H54 (cell line): Measurements from ENCODE around the gene OR6J1.

Source experiments
- DNase-seq: peaks from one replicate; pipeline ENCODE4 v3.0.0; 2011; ENCODE audit warnings: low spot score, mixed read lengths; ENCODE audit not compliant: insufficient read length
- FAIRE-seq: peaks from 3 replicates; lab custom pipeline; 2011; peaks lifted over from hg19 to GRCh38; lab: Jason Lieb, UNC
- POLR2A ChIP-seq: IDR thresholded peaks from 2 replicates; pipeline ENCODE4 v1.6.1; 2011; ENCODE audit warnings: low read depth, mild to moderate bottlenecking, low read length

OR6J1 gene

DNA sequence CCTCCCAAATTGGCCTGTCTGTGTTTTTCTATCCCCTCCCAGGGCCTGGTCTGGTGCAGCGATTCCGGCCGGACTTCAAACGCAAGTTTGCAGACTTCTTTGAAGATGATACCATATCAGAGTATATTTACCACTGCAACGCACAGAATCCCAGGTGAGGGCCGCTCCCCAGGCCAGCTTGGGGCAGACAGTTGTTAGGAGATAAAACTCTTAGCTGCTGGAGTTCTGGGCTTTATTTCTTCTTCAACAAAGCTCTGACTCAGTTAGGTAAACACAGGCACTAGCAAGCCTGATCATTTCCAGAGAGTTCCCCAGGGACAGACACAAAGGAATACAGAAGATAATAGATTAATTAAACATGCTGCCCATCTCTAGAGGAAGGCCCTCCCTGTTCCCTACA is 37.8 kb downstream of the OR6J1 start:
- TF ChIP-seq POLR2A, result no peak
- DNase-seq (no peak), FAIRE-seq (no peak)

GRCh38 chr14:22602862-22603261 is 41.3 kb downstream of the OR6J1 start:
- FAIRE-seq (no peak), DNase-seq (no peak)
- TF ChIP-seq POLR2A, result no peak

DNA sequence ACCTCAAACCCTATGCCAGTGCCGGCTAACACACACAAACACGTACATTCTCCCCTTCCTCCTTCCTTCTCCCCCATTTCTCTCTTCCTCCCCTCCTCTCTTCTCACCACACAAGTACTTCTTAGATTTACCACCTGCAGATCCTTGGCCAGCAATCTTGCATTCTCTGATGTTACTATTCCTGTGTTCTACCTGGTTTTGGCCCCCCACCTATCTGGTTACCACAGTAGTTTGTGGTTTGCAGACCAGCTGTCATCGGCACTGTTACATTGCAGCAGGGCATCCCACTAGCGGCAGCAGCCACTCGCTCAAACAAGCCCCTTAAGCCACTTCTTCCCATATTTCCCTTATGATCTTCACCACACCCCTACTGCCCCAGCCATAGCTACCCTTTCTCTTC is 42.2 kb downstream of the OR6J1 start:
- no peak for DNase-seq
- no peak for FAIRE-seq
- TF ChIP-seq POLR2A, result no peak

- TF ChIP-seq POLR2A, result no peak
- FAIRE-seq, result no peak
- no peak for DNase-seq
Observed at GRCh38 chr14:22601456-22601855, 42.7 kb downstream of the OR6J1 start.

GRCh38 chr14:22600027-22600426 is 44.1 kb downstream of the OR6J1 start:
- TF ChIP-seq POLR2A, result no peak
- FAIRE-seq, result no peak
- DNase-seq, result no peak

DNA sequence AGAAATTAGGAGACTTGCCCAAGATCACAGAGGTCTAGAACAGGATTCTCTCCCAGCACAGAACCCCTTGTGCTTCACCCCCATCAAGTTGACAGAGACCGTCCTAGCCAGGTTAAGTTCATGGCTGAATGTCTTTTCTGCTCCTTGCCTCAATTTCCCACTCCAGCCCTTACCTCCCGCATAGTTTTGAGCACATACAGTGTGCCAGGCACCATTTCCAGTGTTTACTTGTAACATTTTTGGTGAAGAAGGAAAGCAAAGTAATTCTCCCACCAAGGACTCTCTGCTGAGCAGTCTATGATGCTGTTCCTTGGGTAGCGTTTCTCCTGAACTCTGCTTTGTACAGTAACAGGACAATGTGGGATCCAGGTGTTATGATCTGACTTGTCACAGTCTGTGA is 44.8 kb downstream of the OR6J1 start:
- TF ChIP-seq POLR2A, result no peak
- no peak for FAIRE-seq
- DNase-seq, result no peak

DNA sequence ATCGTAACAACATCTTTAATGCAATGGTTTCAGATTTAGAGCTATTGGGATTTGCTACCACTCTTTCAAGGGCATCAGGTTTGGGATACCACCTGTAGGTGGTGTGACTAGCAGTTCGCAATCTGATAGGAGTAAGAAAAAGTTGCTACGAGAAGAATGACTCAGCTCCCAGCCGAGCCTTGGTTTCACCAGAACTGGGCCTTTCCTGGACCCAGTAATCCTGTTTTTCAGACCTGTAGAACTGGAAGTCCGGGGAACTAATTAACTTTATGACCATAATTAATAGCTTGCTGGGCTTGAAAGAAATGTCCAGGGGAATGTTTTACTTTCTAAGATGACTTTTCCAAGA is 45.3 kb downstream of the OR6J1 start:
- FAIRE-seq (no peak), DNase-seq (peak; percentile 32)
- no peak for TF ChIP-seq POLR2A

GRCh38 chr14:22598099-22598895 is 45.9 kb downstream of the OR6J1 start, which contains the start of gene ABHD4:
Gene ABHD4, plus strand, starts transcription at chr14:22598300. Its CDS starts 7 bp downstream, at chr14:22598307.
- FAIRE-seq (no peak), DNase-seq (peak; percentile 55)
- peak; percentile 34; the same call in 1 of the 2 replicates for TF ChIP-seq POLR2A

- DNase-seq (no peak), FAIRE-seq (no peak)
- TF ChIP-seq POLR2A, result no peak
Observed at GRCh38 chr14:22597771-22598098, 46.4 kb downstream of the OR6J1 start.

- DNase-seq, result no peak
- no peak for FAIRE-seq
- no peak for TF ChIP-seq POLR2A
Observed at GRCh38 chr14:22597265-22597664, 46.9 kb downstream of the OR6J1 start.

GRCh38 chr14:22596354-22596879 is 47.7 kb downstream of the OR6J1 start:
- no peak for TF ChIP-seq POLR2A
- FAIRE-seq, result no peak
- no peak for DNase-seq

DNA sequence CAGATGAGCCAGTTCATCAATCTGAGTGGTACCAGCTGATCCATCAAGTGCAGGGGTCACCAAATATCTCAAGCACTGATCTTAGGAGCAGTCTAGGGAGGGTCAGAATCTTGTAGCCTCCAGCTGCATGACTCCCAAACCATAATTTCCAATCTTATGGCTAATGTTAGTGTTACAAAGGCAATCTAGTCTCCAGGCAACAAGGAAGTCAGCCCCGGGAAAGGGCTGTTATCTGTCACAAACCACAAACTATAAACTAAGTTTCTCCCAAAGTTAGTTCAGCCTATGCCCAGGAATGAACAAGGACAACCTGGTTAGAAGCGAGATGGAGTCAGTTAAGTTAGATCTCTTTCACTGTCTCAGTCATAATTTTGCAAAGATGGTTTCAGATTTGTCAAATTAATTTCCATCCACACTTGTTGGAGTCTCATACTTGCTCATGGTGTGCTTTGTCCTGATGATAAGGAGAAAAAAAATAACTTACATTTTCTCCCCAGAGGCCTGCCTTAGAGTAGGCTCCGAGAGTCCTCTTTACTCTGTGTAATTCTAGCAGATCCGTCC is 49.9 kb downstream of the OR6J1 start:
- no peak for TF ChIP-seq POLR2A
- no peak for FAIRE-seq
- DNase-seq, result no peak

DNA sequence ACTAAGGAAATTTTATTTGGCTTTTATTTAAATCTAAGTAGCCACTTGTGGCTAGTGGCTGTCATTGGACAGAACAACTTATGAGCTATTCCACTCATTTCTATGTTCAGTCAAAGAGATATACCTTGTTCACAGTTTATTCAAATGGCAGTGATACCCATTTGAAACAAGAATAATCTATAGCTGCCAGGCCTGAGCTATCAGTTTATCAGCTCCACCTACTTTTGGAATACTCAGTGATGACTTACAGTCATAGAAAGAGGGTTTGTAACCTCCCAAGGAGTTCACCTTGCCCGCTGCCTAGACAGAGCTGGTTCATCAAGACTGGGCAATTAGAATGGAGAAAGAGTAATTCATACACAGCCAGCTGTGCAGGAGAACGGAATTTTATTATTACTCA is 50.6 kb downstream of the OR6J1 start:
- no peak for TF ChIP-seq POLR2A
- no peak for DNase-seq
- no peak for FAIRE-seq

GRCh38 chr14:22593189-22593588 is 51.0 kb downstream of the OR6J1 start:
- TF ChIP-seq POLR2A, result no peak
- FAIRE-seq, result no peak
- DNase-seq, result no peak
